ENCODE results near the gene NEDD4L. TPM values are rescaled to one million over a fixed set of nuclear protein-coding genes. Genes with fewer than 3 reads are reported as not detected.

NEDD4L gene
- total and polyA plus RNA-seq, 2 donors (not counting 1 experiment from before 2014, with no cell fraction given): 10.3 to 25.7 TPM

GRCh38 chr18:58175122-58175785, 131.2 kb downstream of the NEDD4L start:
- no peak overlapping the region for H2AFZ ChIP-seq (ENCODE audit: insufficient read depth, low read depth, low read length, poor library complexity, severe bottlenecking)
- H3K9ac ChIP-seq (ENCODE audit: low read length): no peak overlapping the region
- TF ChIP-seq CTCF (IDR thresholded peaks at IDR 0.05) (no peak), EZH2 (IDR thresholded peaks at IDR 0.05; ENCODE audit: borderline replicate concordance, insufficient read depth, low read depth, low read length, poor library complexity, severe bottlenecking) (no peak)
- Mint-ChIP-seq H3K4me3 (no peak overlapping the region), H3K9me3 (ENCODE audit: insufficient read depth) (no peaks in the 10 kb centered on the region), H3K27me3 (no peaks in the 10 kb centered on the region), H3K4me1 (peaks cover 4% of the 10 kb centered on the region), H3K27ac (no peak overlapping the region)
- intact Hi-C loops (cut with micrococcal nuclease): no loop called here
- POLR2A ChIA-PET: no interaction called here
- no peaks in the 10 kb centered on the region for H3K79me2 ChIP-seq (ENCODE audit: control insufficient read depth, insufficient read depth, low read length)
- H3K4me1 ChIP-seq (ENCODE audit: control insufficient read depth in 2 of 2, insufficient read depth in 2 of 2, low read length in 2 of 2): no peaks in the 10 kb centered on the region
- H3K4me2 ChIP-seq (replicated peaks; ENCODE audit: low read depth, low read length, poor library complexity, severe bottlenecking): no peak overlapping the region
- no peak for ATAC-seq (ENCODE audit: low read depth)
- H3K27ac ChIP-seq (ENCODE audit: low read length in 2 of 2): no peak overlapping the region
- no peaks in the 10 kb centered on the region for H3K36me3 ChIP-seq (replicated peaks in 1 of 2; ENCODE audit: control extremely low read depth in 1 of 2, control insufficient read depth in 1 of 2, extremely low read depth in 1 of 2, insufficient read depth in 2 of 2, low read length in 1 of 2)
- no peaks in the 10 kb centered on the region for H3K27me3 ChIP-seq (replicated peaks in 1 of 4; ENCODE audit: control extremely low read depth in 1 of 4, control insufficient read depth in 3 of 4, insufficient read depth in 4 of 4, low read length in 3 of 4)
- no peak for DNase-seq
- CTCF ChIA-PET: interaction anchor here (0.6 kb wide), 1 partner anchor 347 kb away, joined by 3 read pairs; no protein-coding TSS in a partner anchor
- WGBS (ENCODE audit: insufficient coverage): 81% methylated on average over 9 of the region's 10 CpGs
- no peak overlapping the region for H3K4me3 ChIP-seq (ENCODE audit: control extremely low read depth in 1 of 5, extremely low read depth in 1 of 5, insufficient read depth in 1 of 5, low read depth in 2 of 5, low read length in 4 of 5)
- no peaks in the 10 kb centered on the region for H4K20me1 ChIP-seq (ENCODE audit: control insufficient read depth, insufficient read depth, low read length, poor library complexity, severe bottlenecking)
- H3K9me3 ChIP-seq (ENCODE audit: control extremely low read depth in 1 of 3, control insufficient read depth in 2 of 3, insufficient read depth in 1 of 3, low read length in 2 of 3): no peaks in the 10 kb centered on the region

GRCh38 chr18:58175786-58176176, 131.8 kb downstream of the NEDD4L start:
- H4K20me1 ChIP-seq (ENCODE audit: control insufficient read depth, insufficient read depth, low read length, poor library complexity, severe bottlenecking): no peaks in the 10 kb centered on the region
- no peak overlapping the region for H3K4me3 ChIP-seq (ENCODE audit: control extremely low read depth in 1 of 5, extremely low read depth in 1 of 5, insufficient read depth in 1 of 5, low read depth in 2 of 5, low read length in 4 of 5)
- Mint-ChIP-seq H3K4me1 (peaks cover 6% of the 10 kb centered on the region), H3K27ac (no peak overlapping the region), H3K27me3 (no peaks in the 10 kb centered on the region), H3K4me3 (no peak overlapping the region), H3K9me3 (ENCODE audit: insufficient read depth) (no peaks in the 10 kb centered on the region)
- 100% methylated on average over 3 of the region's 5 CpGs for WGBS (ENCODE audit: insufficient coverage)
- no peak overlapping the region for H2AFZ ChIP-seq (ENCODE audit: insufficient read depth, low read depth, low read length, poor library complexity, severe bottlenecking)
- no peaks in the 10 kb centered on the region for H3K27me3 ChIP-seq (replicated peaks in 1 of 4; ENCODE audit: control extremely low read depth in 1 of 4, control insufficient read depth in 3 of 4, insufficient read depth in 4 of 4, low read length in 3 of 4)
- no peak overlapping the region for H3K4me2 ChIP-seq (replicated peaks; ENCODE audit: low read depth, low read length, poor library complexity, severe bottlenecking)
- no peaks in the 10 kb centered on the region for H3K36me3 ChIP-seq (replicated peaks in 1 of 2; ENCODE audit: control extremely low read depth in 1 of 2, control insufficient read depth in 1 of 2, extremely low read depth in 1 of 2, insufficient read depth in 2 of 2, low read length in 1 of 2)
- ChIA-PET POLR2A (no interaction called here), CTCF (no interaction called here)
- TF ChIP-seq CTCF (IDR thresholded peaks at IDR 0.05) (no peak), EZH2 (IDR thresholded peaks at IDR 0.05; ENCODE audit: borderline replicate concordance, insufficient read depth, low read depth, low read length, poor library complexity, severe bottlenecking) (no peak)
- intact Hi-C loops (cut with micrococcal nuclease): no loop called here
- no peaks in the 10 kb centered on the region for H3K9me3 ChIP-seq (ENCODE audit: control extremely low read depth in 1 of 3, control insufficient read depth in 2 of 3, insufficient read depth in 1 of 3, low read length in 2 of 3)
- ATAC-seq (ENCODE audit: low read depth): no peak
- H3K4me1 ChIP-seq (ENCODE audit: control insufficient read depth in 2 of 2, insufficient read depth in 2 of 2, low read length in 2 of 2): no peaks in the 10 kb centered on the region
- DNase-seq: no peak
- H3K27ac ChIP-seq (ENCODE audit: low read length in 2 of 2): no peak overlapping the region
- no peak overlapping the region for H3K9ac ChIP-seq (ENCODE audit: low read length)
- H3K79me2 ChIP-seq (ENCODE audit: control insufficient read depth, insufficient read depth, low read length): no peaks in the 10 kb centered on the region

Measured in B cell (primary cell).